SK-N-SH (cell line): ENCODE measurements around the gene MACROD2. TPM values are rescaled to one million over a fixed set of nuclear protein-coding genes. Genes with fewer than 3 reads are reported as not detected.

ENCODE experiments used
- CTCF ChIA-PET: fragments of 300-600, 350-600 bp; formaldehyde crosslinking; extraction: SDS; loops from one replicate; lab custom pipeline; 2021; lab: Yijun Ruan, JAX
- POLR2A ChIA-PET: fragments of 350-600 bp; sonication (Branson Sonifier 250); formaldehyde crosslinking; extraction: SDS; loops from one replicate; lab custom pipeline; 2020; ENCODE audit warnings: antibody characterized with exemption, inconsistent platforms; lab: Yijun Ruan, JAX
- DNase-seq: peaks from one replicate; pipeline ENCODE4 v3.0.0; 2012
- H2AFZ ChIP-seq: fragments of 200-600 bp; sonication (generic); 2 replicates; pipeline ENCODE4 v1.8.1; 2016; ENCODE audit warnings: antibody characterized with exemption, mild to moderate bottlenecking, low read depth
- H3F3A ChIP-seq: fragments of 200-600 bp; sonication (generic); replicated peaks from 2 replicates; pipeline ENCODE3; 2016; ENCODE audit warnings: antibody characterized with exemption, mild to moderate bottlenecking; ENCODE audit not compliant: insufficient read depth
- H3K27ac ChIP-seq, 2 experiments: fragments of 200-500 bp in 1 of 2; fragments of 200-600 bp in 1 of 2; sonication (Bioruptor generic) in 1 of 2; sonication (generic), shearing (Covaris generic) in 1 of 2; 2 replicates each; pipeline versions ENCODE4 v1.5.1 to v1.6.1; 2014 to 2016; ENCODE audit warnings: low read depth in 2 of 2, inconsistent platforms in 1 of 2, low read length in 1 of 2, mild to moderate bottlenecking in 1 of 2, mixed read lengths in 1 of 2
- H3K27me3 ChIP-seq: fragments of 200-600 bp; sonication (generic), shearing (Covaris generic); 2 replicates; pipeline ENCODE4 v1.6.1; 2016; ENCODE audit warnings: mixed run types; ENCODE audit not compliant: insufficient read depth
- H3K36me3 ChIP-seq, 2 experiments: fragments of 200-500 bp in 1 of 2; fragments of 200-600 bp in 1 of 2; sonication (Bioruptor generic) in 1 of 2; sonication (generic) in 1 of 2; replicated peaks in 1 of 2; 2 replicates each; pipeline versions ENCODE3 to v1.5.1; 2014 to 2016; ENCODE audit warnings: low read length in 1 of 2, mild to moderate bottlenecking in 1 of 2; ENCODE audit not compliant: insufficient read depth in 2 of 2, control insufficient read depth in 1 of 2
- H3K4me1 ChIP-seq, 2 experiments: fragments of 200-500 bp in 1 of 2; fragments of 200-600 bp in 1 of 2; sonication (Bioruptor generic) in 1 of 2; sonication (generic), shearing (Covaris generic) in 1 of 2; 2 replicates each; pipeline versions ENCODE4 v1.5.1 to v1.6.1; 2014 to 2016; ENCODE audit warnings: low read depth in 1 of 2, low read length in 1 of 2, mixed run types in 1 of 2; ENCODE audit not compliant: insufficient read depth in 2 of 2, control insufficient read depth in 1 of 2
- H3K4me2 ChIP-seq: fragments of 200-600 bp; sonication (generic), shearing (Covaris generic); 2 replicates; pipeline ENCODE4 v1.6.1; 2017; ENCODE audit warnings: mixed run types
- H3K4me3 ChIP-seq, 2 experiments: fragments of 200-500 bp in 1 of 2; fragments of 200-600 bp in 1 of 2; sonication (Bioruptor generic) in 1 of 2; sonication (generic), shearing (Covaris generic) in 1 of 2; 2 replicates each; pipeline versions ENCODE4 v1.5.1 to v1.8.1; 2014 to 2016; ENCODE audit warnings: low read depth in 2 of 2, inconsistent platforms in 1 of 2, low read length in 1 of 2, mild to moderate bottlenecking in 1 of 2, mixed read lengths in 1 of 2, moderate library complexity in 1 of 2
- H3K79me2 ChIP-seq: fragments of 200-600 bp; sonication (generic); 2 replicates; pipeline ENCODE4 v1.8.1; 2017; ENCODE audit warnings: mild to moderate bottlenecking; ENCODE audit not compliant: insufficient read depth
- H3K9ac ChIP-seq: fragments of 200-600 bp; sonication (generic); 2 replicates; pipeline ENCODE4 v1.6.1; 2017; ENCODE audit warnings: mixed run types
- H3K9me2 ChIP-seq: fragments of 200-600 bp; sonication (generic); 2 replicates; pipeline ENCODE4 v1.6.1; 2017; ENCODE audit warnings: mixed run types
- H3K9me3 ChIP-seq: fragments of 200-600 bp; sonication (generic); 2 replicates; pipeline ENCODE4 v1.6.1; 2017; ENCODE audit warnings: mixed run types, mild to moderate bottlenecking, moderate library complexity
- H4K20me1 ChIP-seq: fragments of 200-600 bp; sonication (generic); 2 replicates; pipeline ENCODE4 v1.6.1; 2017; ENCODE audit warnings: mild to moderate bottlenecking, mixed run types; ENCODE audit not compliant: insufficient read depth
- ELF1 ChIP-seq: IDR thresholded peaks from 2 replicates; pipeline ENCODE4 v1.4.0; 2012
- FOSL2 ChIP-seq: IDR thresholded peaks from 2 replicates; pipeline ENCODE4 v1.4.0; 2012; ENCODE audit warnings: low read depth, mild to moderate bottlenecking, moderate library complexity, borderline replicate concordance
- FOXM1 ChIP-seq: IDR thresholded peaks from 2 replicates; pipeline ENCODE4 v1.4.0; 2012; ENCODE audit warnings: low read depth, mild to moderate bottlenecking
- GABPA ChIP-seq: IDR thresholded peaks from 2 replicates; pipeline ENCODE4 v1.4.0; 2012; ENCODE audit warnings: low read depth, mild to moderate bottlenecking
- GATA2 ChIP-seq: sonication (generic); formaldehyde crosslinking; IDR thresholded peaks from 2 replicates; pipeline ENCODE4 v1.5.0; 2020; ENCODE audit warnings: mild to moderate bottlenecking, missing genetic modification reagents
- JUND ChIP-seq: IDR thresholded peaks from 2 replicates; pipeline ENCODE4 v1.4.0; 2012
- MAX ChIP-seq: IDR thresholded peaks from 2 replicates; pipeline ENCODE4 v1.4.0; 2012; ENCODE audit warnings: low read depth
- MEF2A ChIP-seq: IDR thresholded peaks from 2 replicates; pipeline ENCODE4 v1.4.0; 2012; ENCODE audit warnings: low read depth, borderline replicate concordance
- NFIC ChIP-seq: IDR thresholded peaks from 2 replicates; pipeline ENCODE4 v1.4.0; 2012; ENCODE audit warnings: borderline replicate concordance
- NRF1 ChIP-seq: IDR thresholded peaks from 2 replicates; pipeline ENCODE4 v1.6.1; 2012; ENCODE audit warnings: low read depth, mild to moderate bottlenecking, low read length
- PBX3 ChIP-seq: IDR thresholded peaks from 2 replicates; pipeline ENCODE4; 2012
- POLR2AphosphoS5 ChIP-seq: IDR thresholded peaks from 2 replicates; pipeline ENCODE4 v1.6.1; 2012; ENCODE audit warnings: low read depth, low read length
- RCOR1 ChIP-seq: fragments of 150-350 bp; IDR thresholded peaks from 2 replicates; pipeline ENCODE4 v1.6.1; 2017; ENCODE audit warnings: antibody characterized with exemption, low read length
- RFX5 ChIP-seq: IDR thresholded peaks from 2 replicates; pipeline ENCODE4 v1.6.1; 2012; ENCODE audit warnings: mild to moderate bottlenecking, improper control_type of control experiment, low read length
- RXRA ChIP-seq: IDR thresholded peaks from 2 replicates; pipeline ENCODE4 v1.4.0; 2012; ENCODE audit warnings: low read depth, mild to moderate bottlenecking, borderline replicate concordance
- SIN3A ChIP-seq: IDR thresholded peaks from 2 replicates; pipeline ENCODE4 v1.6.1; 2012; ENCODE audit warnings: low read depth, mild to moderate bottlenecking, low read length, moderate library complexity, borderline replicate concordance
- TAF1 ChIP-seq: IDR thresholded peaks from 2 replicates; pipeline ENCODE4 v1.6.1; 2012; ENCODE audit warnings: low read depth, mild to moderate bottlenecking, low read length, moderate library complexity, borderline replicate concordance
- TEAD4 ChIP-seq: IDR thresholded peaks from 2 replicates; pipeline ENCODE4 v1.4.0; 2012; ENCODE audit warnings: mild to moderate bottlenecking, borderline replicate concordance; ENCODE audit not compliant: insufficient read depth
- USF2 ChIP-seq: fragments of 150-350 bp; IDR thresholded peaks from 2 replicates; pipeline ENCODE4 v1.6.1; 2017; ENCODE audit warnings: antibody characterized with exemption, low read length, low read depth, borderline replicate concordance
- YY1 ChIP-seq: IDR thresholded peaks from 2 replicates; pipeline ENCODE4 v1.4.0; 2012; ENCODE audit warnings: low read depth, mild to moderate bottlenecking
- WGBS: methylation state at CpG from one replicate; pipeline ENCODE4 v1.1.6; 2017; ENCODE audit warnings: low lambda C conversion rate; 5-methylcytosine and 5-hydroxymethylcytosine counted together
- polyA plus RNA-seq, 3 experiments: library from polyadenylated mRNA; depleted of rRNA; stranded (reverse); fragments of >200 nt; gene quantifications; 2 replicates each; pipeline ENCODE4 v1.2.3, GENCODE V29; 2012

Gene MACROD2
- polyA plus RNA-seq, 1 of the 3 experiments (the other 2 are of a cell fraction) = 0.33 TPM

- Histone ChIP-seq H3K4me1 (no peaks in the 10 kb centered on the region; a peak in 1 of 4 replicates), H4K20me1 (no peaks in the 10 kb centered on the region), H3F3A (no peaks in the 10 kb centered on the region), H2AFZ (no peak overlapping the region), H3K4me3 (no peak overlapping the region), H3K27ac (no peak overlapping the region), H3K79me2 (no peaks in the 10 kb centered on the region), H3K4me2 (no peak overlapping the region), H3K9me3 (no peaks in the 10 kb centered on the region), H3K27me3 (no peaks in the 10 kb centered on the region), H3K9ac (no peak overlapping the region), H3K36me3 (no peaks in the 10 kb centered on the region), H3K9me2 (no peaks in the 10 kb centered on the region)
- 78% methylated on average over 5 of the region's 5 CpGs for WGBS
- no peak for TF ChIP-seq NRF1
- TF ChIP-seq MEF2A = no peak
- ChIA-PET CTCF (no interaction called here), POLR2A (no interaction called here)
- no peak for DNase-seq
Observed at GRCh38 chr20:14522595-14522994, 527.3 kb downstream of the MACROD2 start.

- no peaks in the 10 kb centered on the region for H3F3A ChIP-seq
- 57% methylated on average over 4 of the region's 4 CpGs for whole genome bisulfite sequencing
- no peaks in the 10 kb centered on the region; a peak in 1 of 4 replicates for H3K4me1 ChIP-seq
- no peak for DNase-seq
- H3K4me3 ChIP-seq = no peak overlapping the region
- no peaks in the 10 kb centered on the region for H3K79me2 ChIP-seq
- no peak overlapping the region for H3K27ac ChIP-seq
- H3K36me3 ChIP-seq = no peaks in the 10 kb centered on the region
- no peaks in the 10 kb centered on the region for H3K9me2 ChIP-seq
- ChIA-PET CTCF (no interaction called here), POLR2A (no interaction called here)
- H2AFZ ChIP-seq = no peak overlapping the region
- no peak overlapping the region for H3K9ac ChIP-seq
- H3K9me3 ChIP-seq = no peaks in the 10 kb centered on the region
- H3K4me2 ChIP-seq = no peak overlapping the region
- H3K27me3 ChIP-seq = no peaks in the 10 kb centered on the region
- TF ChIP-seq USF2 (no peak), TEAD4 (no peak), TAF1 (no peak), NFIC (no peak), RFX5 (no peak), RXRA (no peak), JUND (no peak), ELF1 (no peak), FOSL2 (no peak)
- no peaks in the 10 kb centered on the region for H4K20me1 ChIP-seq
Observed at GRCh38 chr20:14523090-14523489, 527.8 kb downstream of the MACROD2 start.

- H3K4me1 ChIP-seq = no peaks in the 10 kb centered on the region
- no peak for TF ChIP-seq POLR2AphosphoS5
- TF ChIP-seq FOXM1 = no peak
- no peak for TF ChIP-seq MAX
- TF ChIP-seq NRF1 = no peak
- no peak for TF ChIP-seq RXRA
- no peak for TF ChIP-seq GABPA
- no peak for TF ChIP-seq PBX3
- no peak for TF ChIP-seq GATA2 (CRISPR knock-in tag)
- TF ChIP-seq ELF1 = no peak
- TF ChIP-seq TAF1 = no peak
- TF ChIP-seq SIN3A = no peak
- no peak for TF ChIP-seq RCOR1
- no peak for TF ChIP-seq JUND
- TF ChIP-seq YY1 = no peak
- TF ChIP-seq, all 33 proteins: peak for 0
- H3K4me3 ChIP-seq = no peak overlapping the region
- 45% methylated on average over 1 of the region's 1 CpG for WGBS
- no peak for DNase-seq
- POLR2A ChIA-PET = no interaction called here
- H3F3A ChIP-seq = no peaks in the 10 kb centered on the region
- H3K27me3 ChIP-seq = no peaks in the 10 kb centered on the region
- no peak overlapping the region for H3K27ac ChIP-seq
- H3K79me2 ChIP-seq = no peaks in the 10 kb centered on the region
- no peaks in the 10 kb centered on the region for H3K36me3 ChIP-seq
- no peak overlapping the region for H2AFZ ChIP-seq
- H3K9me2 ChIP-seq = no peaks in the 10 kb centered on the region
- no peak overlapping the region for H3K4me2 ChIP-seq
- H4K20me1 ChIP-seq = no peaks in the 10 kb centered on the region
- H3K9ac ChIP-seq = no peak overlapping the region
- CTCF ChIA-PET = no interaction called here
- no peaks in the 10 kb centered on the region for H3K9me3 ChIP-seq
Observed at GRCh38 chr20:14525426-14525825, 530.1 kb downstream of the MACROD2 start.
